Bronchial epithelial cell (primary cell): ENCODE results near the gene EPHA7. TPM values are rescaled to one million over a fixed set of nuclear protein-coding genes. Genes with fewer than 3 reads are reported as not detected.

Source experiments
- DNase-seq: peaks from one replicate; pipeline ENCODE4 v3.0.0-alpha.2; 2010; ENCODE audit warnings: low read depth
- FAIRE-seq: peaks from 2 replicates; lab custom pipeline; 2011; peaks lifted over from hg19 to GRCh38; lab: Jason Lieb, UNC
- H3K27me3 ChIP-seq: 2 replicates; pipeline ENCODE4 v1.5.1; 2011; ENCODE audit warnings: low read length; ENCODE audit not compliant: control insufficient read depth, insufficient read depth
- H3K36me3 ChIP-seq: 2 replicates; pipeline ENCODE4 v1.5.1; 2011; ENCODE audit warnings: low read length; ENCODE audit not compliant: control insufficient read depth, insufficient read depth
- H3K4me3 ChIP-seq: 2 replicates; pipeline ENCODE4 v1.5.1; 2011; ENCODE audit warnings: mild to moderate bottlenecking, low read depth, low read length, control low read depth
- CTCF ChIP-seq: IDR thresholded peaks from 2 replicates; pipeline ENCODE4 v1.5.1; 2011; ENCODE audit warnings: mild to moderate bottlenecking, moderate library complexity, low read length, control low read depth, inconsistent platforms; ENCODE audit not compliant: insufficient read depth, severe bottlenecking
- total RNA-seq: library from RNA; depleted of rRNA; stranded (reverse); fragments of >200 nt; gene quantifications from 2 replicates; pipeline ENCODE4 v1.2.1, GENCODE V29; 2014

The EPHA7 gene
- total RNA-seq, 1 donor from 2014 or later: not detected

GRCh38 chr6:93418408-93419303 is 703 bp downstream of the EPHA7 start:
- FAIRE-seq: no peak
- DNase-seq: peak; percentile 15
- TF ChIP-seq CTCF: peak; percentile 3
- Histone ChIP-seq H3K27me3 (peaks cover 19% of the 10 kb centered on the region), H3K36me3 (no peaks in the 10 kb centered on the region), H3K4me3 (peak overlapping the region; percentile 27)

- H3K27me3 ChIP-seq: peaks cover 19% of the 10 kb centered on the region
- no peak for FAIRE-seq
These were observed 1.3 kb downstream of the EPHA7 start for GRCh38 chr6:93418033-93418407.

GRCh38 chr6:93417421-93418013 is 1.8 kb downstream of the EPHA7 start:
- peaks cover 19% of the 10 kb centered on the region for H3K27me3 ChIP-seq
- no peak overlapping the region for H3K4me3 ChIP-seq
- TF ChIP-seq CTCF: no peak
- DNase-seq (no peak), FAIRE-seq (peak; percentile 18)
- H3K36me3 ChIP-seq: no peaks in the 10 kb centered on the region

More at GRCh38 chr6:93418033-93418407, 1.3 kb downstream of the EPHA7 start:
- H3K4me3 ChIP-seq: peak overlapping the region; percentile 27
- TF ChIP-seq CTCF: no peak
- no peak for DNase-seq
- no peaks in the 10 kb centered on the region for H3K36me3 ChIP-seq

GRCh38 chr6:93416571-93417420 is 2.6 kb downstream of the EPHA7 start:
- DNase-seq (no peak), FAIRE-seq (no peak)
- Histone ChIP-seq H3K27me3 (peaks cover 19% of the 10 kb centered on the region), H3K4me3 (no peak overlapping the region), H3K36me3 (no peaks in the 10 kb centered on the region)
- no peak for TF ChIP-seq CTCF

- no peak for DNase-seq
- H3K27me3 ChIP-seq: peaks cover 15% of the 10 kb centered on the region
- no peak overlapping the region for H3K4me3 ChIP-seq
- no peaks in the 10 kb centered on the region for H3K36me3 ChIP-seq
- no peak for TF ChIP-seq CTCF
- no peak for FAIRE-seq
These were observed 6.2 kb downstream of the EPHA7 start for GRCh38 chr6:93413190-93413589.
